ENCODE measurements around the gene TRIM58. TPM values are rescaled to one million over a fixed set of nuclear protein-coding genes. Genes with fewer than 3 reads are reported as not detected.

TRIM58 gene
- total and polyA plus RNA-seq, 9 of the 15 experiments (the other 6 are each of a cell fraction or from before 2014, with no cell fraction given) = 3.8 to 19.1 (median 7.2) TPM

DNA sequence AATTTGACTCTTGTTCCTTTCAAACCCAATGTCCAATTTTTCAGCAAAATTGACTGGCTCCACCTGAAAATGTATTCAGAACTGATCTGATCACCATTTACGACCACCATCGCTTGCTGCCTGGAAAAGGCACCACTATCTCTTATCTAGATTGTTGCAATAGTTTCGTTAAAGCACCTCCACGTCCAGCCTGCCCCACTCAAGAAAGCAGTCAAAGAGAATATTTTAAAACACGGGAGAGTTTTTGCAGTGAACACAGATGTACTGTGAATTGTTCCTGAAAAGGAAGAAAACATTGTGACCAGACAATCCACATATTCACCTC, 11.3 kb upstream of the TRIM58 start:
- FAIRE-seq = no peak
- Histone ChIP-seq H4K20me1 (replicated peaks; ENCODE audit: control insufficient read depth, insufficient read depth, low read length) (no peaks in the 10 kb centered on the region), H3K9me3 (replicated peaks; ENCODE audit: control insufficient read depth, insufficient read depth, low read depth, low read length) (no peaks in the 10 kb centered on the region), H3K27me3 (ENCODE audit: control insufficient read depth in 2 of 2, insufficient read depth in 2 of 2, low read length in 2 of 2) (no peaks in the 10 kb centered on the region; a peak in 1 of 5 replicates), H3K4me3 (no peak overlapping the region), H3K27ac (ENCODE audit: extremely low read depth, low read depth, low read length) (no peak overlapping the region), H3K9ac (ENCODE audit: insufficient read depth in 1 of 2, low read depth in 2 of 2, low read length in 2 of 2) (no peak overlapping the region), H3K9me1 (ENCODE audit: control insufficient read depth, insufficient read depth, low read length) (no peaks in the 10 kb centered on the region), H2AFZ (ENCODE audit: low read depth, low read length) (peak overlapping the region; percentile 65), H3K4me1 (replicated peaks in 1 of 2; ENCODE audit: control insufficient read depth in 2 of 2, insufficient read depth in 2 of 2, low read length in 2 of 2) (peaks cover 0 to 15% of the 10 kb centered on the region in 2 experiments; a peak in 4 of 5 replicates), H3K4me2 (ENCODE audit: insufficient read depth, low read length) (peak overlapping the region; percentile 60), H3K79me2 (ENCODE audit: control insufficient read depth, insufficient read depth, low read length) (no peaks in the 10 kb centered on the region), H3K36me3 (ENCODE audit: control insufficient read depth, insufficient read depth, low read length) (no peaks in the 10 kb centered on the region)
- intact Hi-C loops (cut with micrococcal nuclease) = no loop called here
- BruUV-seq (replicated peaks) = no TSS peak
- no peak for DNase-seq (ENCODE audit: extremely low read depth in 1 of 4, low spot score in 3 of 4)
- ChIA-PET POLR2A (interaction anchor here (1.9 kb wide), 1 partner anchor 11 kb away, joined by 7 read pairs; the partner anchor contains the start of gene TRIM58), CTCF (ENCODE audit: low intra/inter-chr PET ratio) (no interaction called here)
- ATAC-seq = peak; percentile 12
- in situ Hi-C loops (cut with MboI) = no loop called here
- 3% methylated on average over 5 of the region's 5 CpGs for WGBS (ENCODE audit: insufficient coverage, low coverage, missing lambda C conversion rate)
- TF ChIP-seq, protein P1, sequence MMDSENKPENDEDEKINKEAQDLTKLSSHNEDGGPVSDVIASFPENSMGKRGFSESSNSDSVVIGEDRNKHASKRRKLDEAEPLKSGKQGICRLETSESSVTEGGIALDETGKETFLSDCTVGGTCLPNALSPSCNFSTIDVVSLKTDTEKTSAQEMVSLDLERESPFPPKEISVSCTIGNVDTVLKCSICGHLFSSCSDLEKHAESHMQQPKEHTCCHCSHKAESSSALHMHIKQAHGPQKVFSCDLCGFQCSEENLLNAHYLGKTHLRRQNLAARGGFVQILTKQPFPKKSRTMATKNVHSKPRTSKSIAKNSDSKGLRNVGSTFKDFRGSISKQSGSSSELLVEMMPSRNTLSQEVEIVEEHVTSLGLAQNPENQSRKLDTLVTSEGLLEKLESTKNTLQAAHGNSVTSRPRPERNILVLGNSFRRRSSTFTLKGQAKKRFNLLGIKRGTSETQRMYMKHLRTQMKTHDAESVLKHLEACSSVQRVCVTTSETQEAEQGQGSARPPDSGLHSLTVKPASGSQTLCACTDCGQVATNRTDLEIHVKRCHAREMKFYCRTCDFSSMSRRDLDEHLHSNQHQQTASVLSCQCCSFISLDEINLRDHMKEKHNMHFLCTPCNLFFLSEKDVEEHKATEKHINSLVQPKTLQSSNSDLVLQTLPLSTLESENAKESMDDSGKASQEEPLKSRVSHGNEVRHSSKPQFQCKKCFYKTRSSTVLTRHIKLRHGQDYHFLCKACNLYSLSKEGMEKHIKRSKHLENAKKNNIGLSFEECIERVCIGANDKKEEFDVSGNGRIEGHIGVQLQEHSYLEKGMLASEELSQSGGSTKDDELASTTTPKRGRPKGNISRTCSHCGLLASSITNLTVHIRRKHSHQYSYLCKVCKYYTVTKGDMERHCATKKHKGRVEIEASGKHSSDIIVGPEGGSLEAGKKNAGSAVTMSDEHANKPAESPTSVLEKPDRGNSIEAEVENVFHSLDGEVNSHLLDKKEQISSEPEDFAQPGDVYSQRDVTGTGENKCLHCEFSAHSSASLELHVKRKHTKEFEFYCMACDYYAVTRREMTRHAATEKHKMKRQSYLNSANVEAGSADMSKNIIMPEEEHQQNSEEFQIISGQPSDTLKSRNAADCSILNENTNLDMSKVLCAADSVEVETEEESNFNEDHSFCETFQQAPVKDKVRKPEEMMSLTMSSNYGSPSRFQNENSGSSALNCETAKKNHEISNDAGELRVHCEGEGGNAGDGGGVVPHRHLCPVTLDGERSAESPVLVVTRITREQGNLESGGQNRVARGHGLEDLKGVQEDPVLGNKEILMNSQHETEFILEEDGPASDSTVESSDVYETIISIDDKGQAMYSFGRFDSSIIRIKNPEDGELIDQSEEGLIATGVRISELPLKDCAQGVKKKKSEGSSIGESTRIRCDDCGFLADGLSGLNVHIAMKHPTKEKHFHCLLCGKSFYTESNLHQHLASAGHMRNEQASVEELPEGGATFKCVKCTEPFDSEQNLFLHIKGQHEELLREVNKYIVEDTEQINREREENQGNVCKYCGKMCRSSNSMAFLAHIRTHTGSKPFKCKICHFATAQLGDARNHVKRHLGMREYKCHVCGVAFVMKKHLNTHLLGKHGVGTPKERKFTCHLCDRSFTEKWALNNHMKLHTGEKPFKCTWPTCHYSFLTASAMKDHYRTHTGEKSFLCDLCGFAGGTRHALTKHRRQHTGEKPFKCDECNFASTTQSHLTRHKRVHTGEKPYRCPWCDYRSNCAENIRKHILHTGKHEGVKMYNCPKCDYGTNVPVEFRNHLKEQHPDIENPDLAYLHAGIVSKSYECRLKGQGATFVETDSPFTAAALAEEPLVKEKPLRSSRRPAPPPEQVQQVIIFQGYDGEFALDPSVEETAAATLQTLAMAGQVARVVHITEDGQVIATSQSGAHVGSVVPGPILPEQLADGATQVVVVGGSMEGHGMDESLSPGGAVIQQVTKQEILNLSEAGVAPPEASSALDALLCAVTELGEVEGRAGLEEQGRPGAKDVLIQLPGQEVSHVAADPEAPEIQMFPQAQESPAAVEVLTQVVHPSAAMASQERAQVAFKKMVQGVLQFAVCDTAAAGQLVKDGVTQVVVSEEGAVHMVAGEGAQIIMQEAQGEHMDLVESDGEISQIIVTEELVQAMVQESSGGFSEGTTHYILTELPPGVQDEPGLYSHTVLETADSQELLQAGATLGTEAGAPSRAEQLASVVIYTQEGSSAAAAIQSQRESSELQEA (IDR thresholded peaks at IDR 0.05; ENCODE audit: low read depth) = no peak
- TF ChIP-seq, protein P2, sequence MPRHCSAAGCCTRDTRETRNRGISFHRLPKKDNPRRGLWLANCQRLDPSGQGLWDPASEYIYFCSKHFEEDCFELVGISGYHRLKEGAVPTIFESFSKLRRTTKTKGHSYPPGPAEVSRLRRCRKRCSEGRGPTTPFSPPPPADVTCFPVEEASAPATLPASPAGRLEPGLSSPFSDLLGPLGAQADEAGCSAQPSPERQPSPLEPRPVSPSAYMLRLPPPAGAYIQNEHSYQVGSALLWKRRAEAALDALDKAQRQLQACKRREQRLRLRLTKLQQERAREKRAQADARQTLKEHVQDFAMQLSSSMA (CRISPR knock-in tag; IDR thresholded peaks at IDR 0.05) = no peak
- TF ChIP-seq ZNF561 (CRISPR knock-in tag; conservative IDR thresholded peaks at IDR 0.05) (no peak), FOXM1 (IDR thresholded peaks at IDR 0.05; ENCODE audit: low read depth) (no peak), FOXM1 (CRISPR knock-in tag; IDR thresholded peaks at IDR 0.05; ENCODE audit: low read depth) (no peak), DPF2 (IDR thresholded peaks at IDR 0.05) (peak; percentile 53; the same call in 1 of the 2 replicates), SMARCA4 (IDR thresholded peaks at IDR 0.05) (peak; percentile 49; the same call in 1 of the 2 replicates), SMARCE1 (IDR thresholded peaks at IDR 0.05) (0 out of 2 replicates have a peak, but pooled peaks have one; percentile 29), MTA3 (IDR thresholded peaks at IDR 0.05; ENCODE audit: borderline replicate concordance) (0 out of 2 replicates have a peak, but pooled peaks have one; percentile 33), ATF1 (CRISPR knock-in tag; IDR thresholded peaks at IDR 0.05) (no peak), ATF1 (tag; IDR thresholded peaks at IDR 0.05) (no peak), TAF15 (IDR thresholded peaks at IDR 0.05; ENCODE audit: low read depth, low read length) (no peak)
- TF ChIP-seq, protein P3, sequence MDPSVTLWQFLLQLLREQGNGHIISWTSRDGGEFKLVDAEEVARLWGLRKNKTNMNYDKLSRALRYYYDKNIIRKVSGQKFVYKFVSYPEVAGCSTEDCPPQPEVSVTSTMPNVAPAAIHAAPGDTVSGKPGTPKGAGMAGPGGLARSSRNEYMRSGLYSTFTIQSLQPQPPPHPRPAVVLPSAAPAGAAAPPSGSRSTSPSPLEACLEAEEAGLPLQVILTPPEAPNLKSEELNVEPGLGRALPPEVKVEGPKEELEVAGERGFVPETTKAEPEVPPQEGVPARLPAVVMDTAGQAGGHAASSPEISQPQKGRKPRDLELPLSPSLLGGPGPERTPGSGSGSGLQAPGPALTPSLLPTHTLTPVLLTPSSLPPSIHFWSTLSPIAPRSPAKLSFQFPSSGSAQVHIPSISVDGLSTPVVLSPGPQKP (CRISPR knock-in tag; IDR thresholded peaks at IDR 0.05) = no peak
